ENCODE measurements around the gene TSEN54.

TSEN54 gene

GRCh38 chr17:75504347-75505151, 11.8 kb upstream of the TSEN54 start:
- H3K4me3 ChIP-seq (ENCODE audit: low read depth, low read length) = no peak overlapping the region
- no peak for DNase-seq (ENCODE audit: low read depth)
- peak; percentile 69 for TF ChIP-seq CTCF (conservative IDR thresholded peaks at IDR 0.05; ENCODE audit: low read depth, low read length)

- DNase-seq (ENCODE audit: low read depth) = no peak
- no peak overlapping the region for H3K4me3 ChIP-seq (ENCODE audit: low read depth, low read length)
- no peak for TF ChIP-seq CTCF (conservative IDR thresholded peaks at IDR 0.05; ENCODE audit: low read depth, low read length)
Observed at GRCh38 chr17:75505152-75505409, 11.2 kb upstream of the TSEN54 start.

- no peak for DNase-seq (ENCODE audit: low read depth)
- H3K4me3 ChIP-seq (ENCODE audit: low read depth, low read length) = no peak overlapping the region
- no peak for TF ChIP-seq CTCF (conservative IDR thresholded peaks at IDR 0.05; ENCODE audit: low read depth, low read length)
Observed at GRCh38 chr17:75505640-75506039, 10.7 kb upstream of the TSEN54 start.

- no peak for TF ChIP-seq CTCF (conservative IDR thresholded peaks at IDR 0.05; ENCODE audit: low read depth, low read length)
- no peak overlapping the region for H3K4me3 ChIP-seq (ENCODE audit: low read depth, low read length)
- no peak for DNase-seq (ENCODE audit: low read depth)
Observed at GRCh38 chr17:75506134-75506533, 10.2 kb upstream of the TSEN54 start.

- TF ChIP-seq CTCF (conservative IDR thresholded peaks at IDR 0.05; ENCODE audit: low read depth, low read length) = no peak
- no peak for DNase-seq (ENCODE audit: low read depth)
- H3K4me3 ChIP-seq (ENCODE audit: low read depth, low read length) = no peak overlapping the region
Observed at GRCh38 chr17:75506888-75507287, 9.4 kb upstream of the TSEN54 start.

- DNase-seq (ENCODE audit: low read depth) = no peak
- H3K4me3 ChIP-seq (ENCODE audit: low read depth, low read length) = no peak overlapping the region
- no peak for TF ChIP-seq CTCF (conservative IDR thresholded peaks at IDR 0.05; ENCODE audit: low read depth, low read length)
Observed at GRCh38 chr17:75507733-75508719, 8.3 kb upstream of the TSEN54 start.
